Adrenal gland (tissue), 5 donors: ENCODE results near the gene PLEKHA4.
"Not testable (repeated sequence)": the region's sequence is repeated elsewhere in the genome, so short reads cannot be mapped to it uniquely, and the experiment has no call there.

Experiments
- POLR2A ChIP-seq, 2 donors: fragments of 450-650 bp; IDR thresholded peaks; one replicate each; pipeline ENCODE4 v1.6.1; 2017; ENCODE audit warnings: antibody characterized with exemption in 2 of 2, mild to moderate bottlenecking in 2 of 2, moderate library complexity in 1 of 2
- TF ChIP-seq, protein P1 (sequence below), 6 experiments: fragments of 450-650 bp in 4 of 6; fragments of 200-600 bp in 2 of 6; sonication (generic) in 1 of 6; IDR thresholded peaks; 1 replicate in 5 of 6; 2 replicates in 1 of 6; pipeline versions ENCODE4 v1.5.1 to v1.8.0; 2016 to 2021; ENCODE audit warnings: antibody characterized with exemption in 6 of 6, mild to moderate bottlenecking in 2 of 6, moderate library complexity in 1 of 6
- donor health status: DM: no; HTN: no; CAD: no.

DNA sequence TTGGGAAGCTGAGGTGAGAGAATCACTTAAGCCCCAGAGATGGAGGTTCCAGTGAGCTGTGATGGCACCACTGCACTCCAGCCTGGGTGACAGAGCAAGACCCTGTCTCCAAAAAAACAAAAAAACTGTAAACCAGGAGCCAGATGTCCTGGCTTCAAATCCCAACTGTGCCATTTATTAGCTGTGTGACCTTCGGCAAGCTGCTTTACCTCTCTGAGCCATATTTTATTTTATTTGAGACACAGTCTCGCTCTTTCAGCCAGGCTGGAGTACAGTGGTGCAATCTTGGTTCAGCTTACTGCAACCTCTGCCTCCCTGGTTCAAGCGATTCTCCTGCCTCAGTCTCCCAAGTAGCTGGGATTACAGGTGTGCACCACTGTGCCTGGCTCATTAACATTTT, 21.8 kb downstream of the PLEKHA4 start:
- TF ChIP-seq, protein P1, sequence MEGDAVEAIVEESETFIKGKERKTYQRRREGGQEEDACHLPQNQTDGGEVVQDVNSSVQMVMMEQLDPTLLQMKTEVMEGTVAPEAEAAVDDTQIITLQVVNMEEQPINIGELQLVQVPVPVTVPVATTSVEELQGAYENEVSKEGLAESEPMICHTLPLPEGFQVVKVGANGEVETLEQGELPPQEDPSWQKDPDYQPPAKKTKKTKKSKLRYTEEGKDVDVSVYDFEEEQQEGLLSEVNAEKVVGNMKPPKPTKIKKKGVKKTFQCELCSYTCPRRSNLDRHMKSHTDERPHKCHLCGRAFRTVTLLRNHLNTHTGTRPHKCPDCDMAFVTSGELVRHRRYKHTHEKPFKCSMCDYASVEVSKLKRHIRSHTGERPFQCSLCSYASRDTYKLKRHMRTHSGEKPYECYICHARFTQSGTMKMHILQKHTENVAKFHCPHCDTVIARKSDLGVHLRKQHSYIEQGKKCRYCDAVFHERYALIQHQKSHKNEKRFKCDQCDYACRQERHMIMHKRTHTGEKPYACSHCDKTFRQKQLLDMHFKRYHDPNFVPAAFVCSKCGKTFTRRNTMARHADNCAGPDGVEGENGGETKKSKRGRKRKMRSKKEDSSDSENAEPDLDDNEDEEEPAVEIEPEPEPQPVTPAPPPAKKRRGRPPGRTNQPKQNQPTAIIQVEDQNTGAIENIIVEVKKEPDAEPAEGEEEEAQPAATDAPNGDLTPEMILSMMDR (IDR thresholded peaks at IDR 0.05) = not testable (repeated sequence)
- not testable (repeated sequence) for TF ChIP-seq POLR2A (IDR thresholded peaks at IDR 0.05)
